SK-N-SH (cell line): Measurements from ENCODE around the gene TTC39C.

Source experiments
- EP300 ChIP-seq, 2 experiments: IDR thresholded peaks; 2 replicates each; pipeline versions ENCODE4 v1.4.0 to v1.6.1; 2012; ENCODE audit warnings: borderline replicate concordance in 1 of 2, low read depth in 1 of 2, low read length in 1 of 2
- EZH2phosphoT487 ChIP-seq: fragments of 200-600 bp; sonication (generic); IDR thresholded peaks from 2 replicates; pipeline ENCODE4 v1.6.1; 2017; ENCODE audit warnings: low read depth, mixed run types, mild to moderate bottlenecking, antibody characterized with exemption, moderate library complexity, borderline replicate concordance
- FOXM1 ChIP-seq: IDR thresholded peaks from 2 replicates; pipeline ENCODE4 v1.4.0; 2012; ENCODE audit warnings: low read depth, mild to moderate bottlenecking
- GATA2 ChIP-seq: sonication (generic); formaldehyde crosslinking; IDR thresholded peaks from 2 replicates; pipeline ENCODE4 v1.5.0; 2020; ENCODE audit warnings: mild to moderate bottlenecking, missing genetic modification reagents
- MEF2A ChIP-seq: IDR thresholded peaks from 2 replicates; pipeline ENCODE4 v1.4.0; 2012; ENCODE audit warnings: low read depth, borderline replicate concordance
- MXI1 ChIP-seq: IDR thresholded peaks from 2 replicates; pipeline ENCODE4 v1.6.1; 2012; ENCODE audit warnings: mild to moderate bottlenecking, low read depth, low read length, improper control_type of control experiment
- POLR2AphosphoS5 ChIP-seq: IDR thresholded peaks from 2 replicates; pipeline ENCODE4 v1.6.1; 2012; ENCODE audit warnings: low read depth, low read length
- RAD21 ChIP-seq: IDR thresholded peaks from 2 replicates; pipeline ENCODE4 v1.6.1; 2012; ENCODE audit warnings: mild to moderate bottlenecking, low read length
- RFX5 ChIP-seq: IDR thresholded peaks from 2 replicates; pipeline ENCODE4 v1.6.1; 2012; ENCODE audit warnings: mild to moderate bottlenecking, improper control_type of control experiment, low read length
- TCF12 ChIP-seq: IDR thresholded peaks from 2 replicates; pipeline ENCODE4 v1.4.0; 2012
- TEAD4 ChIP-seq: IDR thresholded peaks from 2 replicates; pipeline ENCODE4 v1.4.0; 2012; ENCODE audit warnings: mild to moderate bottlenecking, borderline replicate concordance; ENCODE audit not compliant: insufficient read depth
- TF ChIP-seq, protein P1 (sequence below): fragments of 200-600 bp; sonication (generic); IDR thresholded peaks from 2 replicates; pipeline ENCODE4 v1.6.1; 2017; ENCODE audit warnings: antibody characterized with exemption, mild to moderate bottlenecking, moderate library complexity
- TF ChIP-seq, protein P2 (sequence below): IDR thresholded peaks from 2 replicates; pipeline ENCODE4 v1.4.0; 2012; ENCODE audit warnings: low read depth, borderline replicate concordance
- TF ChIP-seq, protein P3 (sequence below): IDR thresholded peaks from 2 replicates; pipeline ENCODE4; 2012

DNA sequence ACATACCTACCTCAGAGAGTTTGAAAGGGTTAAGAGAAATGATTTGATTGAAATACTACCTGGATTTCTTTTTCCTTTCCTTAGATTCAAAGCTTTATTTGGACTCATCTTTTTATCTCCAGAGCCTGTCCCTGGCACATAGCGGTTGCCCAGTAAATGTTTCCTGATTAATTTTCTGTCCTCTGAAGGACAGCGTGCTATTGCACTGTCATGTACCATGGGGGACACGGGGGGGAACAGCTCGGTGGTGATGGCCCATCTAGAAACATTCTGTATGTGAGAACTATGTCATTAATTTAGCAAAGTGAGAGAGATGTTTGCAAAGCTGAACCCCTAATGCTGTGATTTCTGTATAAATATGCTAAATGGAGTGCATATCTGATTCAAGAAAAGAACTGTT lies 97.9 kb downstream of the TTC39C start:
- TF ChIP-seq EZH2phosphoT487 (no peak), EP300 (IDR thresholded peaks at IDR 0.05; ENCODE audit: borderline replicate concordance in 1 of 2, low read depth in 1 of 2, low read length in 1 of 2) (no peak), TEAD4 (no peak), RAD21 (no peak), FOXM1 (no peak), MXI1 (no peak), GATA2 (CRISPR knock-in tag) (no peak), RFX5 (no peak), TCF12 (no peak), MEF2A (no peak), POLR2AphosphoS5 (no peak)
- TF ChIP-seq, protein P1, sequence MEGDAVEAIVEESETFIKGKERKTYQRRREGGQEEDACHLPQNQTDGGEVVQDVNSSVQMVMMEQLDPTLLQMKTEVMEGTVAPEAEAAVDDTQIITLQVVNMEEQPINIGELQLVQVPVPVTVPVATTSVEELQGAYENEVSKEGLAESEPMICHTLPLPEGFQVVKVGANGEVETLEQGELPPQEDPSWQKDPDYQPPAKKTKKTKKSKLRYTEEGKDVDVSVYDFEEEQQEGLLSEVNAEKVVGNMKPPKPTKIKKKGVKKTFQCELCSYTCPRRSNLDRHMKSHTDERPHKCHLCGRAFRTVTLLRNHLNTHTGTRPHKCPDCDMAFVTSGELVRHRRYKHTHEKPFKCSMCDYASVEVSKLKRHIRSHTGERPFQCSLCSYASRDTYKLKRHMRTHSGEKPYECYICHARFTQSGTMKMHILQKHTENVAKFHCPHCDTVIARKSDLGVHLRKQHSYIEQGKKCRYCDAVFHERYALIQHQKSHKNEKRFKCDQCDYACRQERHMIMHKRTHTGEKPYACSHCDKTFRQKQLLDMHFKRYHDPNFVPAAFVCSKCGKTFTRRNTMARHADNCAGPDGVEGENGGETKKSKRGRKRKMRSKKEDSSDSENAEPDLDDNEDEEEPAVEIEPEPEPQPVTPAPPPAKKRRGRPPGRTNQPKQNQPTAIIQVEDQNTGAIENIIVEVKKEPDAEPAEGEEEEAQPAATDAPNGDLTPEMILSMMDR, result no peak
- TF ChIP-seq, protein P2, sequence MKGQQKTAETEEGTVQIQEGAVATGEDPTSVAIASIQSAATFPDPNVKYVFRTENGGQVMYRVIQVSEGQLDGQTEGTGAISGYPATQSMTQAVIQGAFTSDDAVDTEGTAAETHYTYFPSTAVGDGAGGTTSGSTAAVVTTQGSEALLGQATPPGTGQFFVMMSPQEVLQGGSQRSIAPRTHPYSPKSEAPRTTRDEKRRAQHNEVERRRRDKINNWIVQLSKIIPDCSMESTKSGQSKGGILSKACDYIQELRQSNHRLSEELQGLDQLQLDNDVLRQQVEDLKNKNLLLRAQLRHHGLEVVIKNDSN, result no peak
- TF ChIP-seq, protein P3, sequence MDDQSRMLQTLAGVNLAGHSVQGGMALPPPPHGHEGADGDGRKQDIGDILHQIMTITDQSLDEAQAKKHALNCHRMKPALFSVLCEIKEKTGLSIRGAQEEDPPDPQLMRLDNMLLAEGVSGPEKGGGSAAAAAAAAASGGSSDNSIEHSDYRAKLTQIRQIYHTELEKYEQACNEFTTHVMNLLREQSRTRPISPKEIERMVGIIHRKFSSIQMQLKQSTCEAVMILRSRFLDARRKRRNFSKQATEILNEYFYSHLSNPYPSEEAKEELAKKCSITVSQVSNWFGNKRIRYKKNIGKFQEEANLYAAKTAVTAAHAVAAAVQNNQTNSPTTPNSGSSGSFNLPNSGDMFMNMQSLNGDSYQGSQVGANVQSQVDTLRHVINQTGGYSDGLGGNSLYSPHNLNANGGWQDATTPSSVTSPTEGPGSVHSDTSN, result no peak
